ENCODE data around the gene TMPRSS2. TPM values are rescaled to one million over a fixed set of nuclear protein-coding genes. Genes with fewer than 3 reads are reported as not detected.
A peak's percentile ranks its signal among the peaks of the same experiment; 100 is the strongest.

Gene TMPRSS2
- polyA plus RNA-seq (ENCODE audit: low read depth in 6 of 6) = not detected

DNA sequence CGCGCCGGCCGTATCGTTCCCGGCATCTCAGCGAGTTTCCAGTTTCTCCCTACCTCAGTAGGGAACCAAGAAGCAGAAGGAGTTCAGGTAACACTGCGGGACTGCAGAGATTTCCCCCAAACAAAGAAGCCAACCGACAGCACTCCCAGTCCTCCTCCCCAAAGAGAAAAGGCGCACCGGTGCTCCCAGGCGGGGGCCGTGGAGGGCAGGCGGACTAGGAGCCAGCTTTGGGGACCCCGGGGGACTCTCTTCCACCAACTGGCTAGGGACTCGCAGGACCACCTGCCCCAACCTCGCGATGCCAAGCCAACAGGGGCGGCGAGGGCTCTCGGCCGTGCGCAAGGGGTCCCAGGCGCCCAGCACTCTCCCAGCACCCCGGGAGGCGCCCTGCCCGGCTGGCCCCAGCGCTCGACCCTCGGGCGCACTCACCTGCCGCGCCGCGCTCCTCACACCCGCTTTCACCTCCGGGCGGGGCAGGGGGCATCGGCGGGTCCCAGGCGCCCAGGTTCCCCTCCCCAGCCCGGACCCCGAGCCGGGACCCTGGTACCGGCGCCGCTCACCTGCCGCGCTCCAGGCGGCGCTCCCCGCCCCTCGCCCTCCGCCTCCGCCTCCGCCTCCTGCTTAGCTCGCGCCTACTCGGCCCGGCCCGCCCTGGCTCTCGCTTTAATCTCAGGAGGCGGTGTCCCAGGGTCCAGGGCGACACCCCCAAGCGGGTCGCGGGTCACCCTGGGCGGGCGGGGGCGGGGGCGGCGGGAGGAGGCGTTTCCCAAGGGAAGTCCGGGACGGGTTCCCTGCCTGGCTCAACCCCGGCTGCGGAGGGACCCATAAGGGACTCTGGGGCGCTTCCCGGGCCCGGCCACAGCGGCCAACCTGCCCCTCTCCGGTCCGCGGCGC is at the start of gene TMPRSS2:
Gene TMPRSS2 (minus strand): TSS at position 638 of the 894 bp plus-strand sequence. CDS start 10,025 bp downstream, outside the sequence.
- no peak within 1 kb of the TSS for H3K4me3 Mint-ChIP-seq
- no peaks in the 10 kb centered on the region for H3K4me1 Mint-ChIP-seq
- H3K27ac Mint-ChIP-seq = no peak within 1 kb of the TSS
- DNase-seq (no peak), ATAC-seq (ENCODE audit: low read depth in 2 of 2) (no peak)
- no peaks in the 10 kb centered on the region for H3K36me3 Mint-ChIP-seq
- H3K27me3 Mint-ChIP-seq = peaks cover 41 to 68% (median 65%) of the 10 kb centered on the region in 3 donors
- peaks cover 0 to 2% (median 0%) of the 10 kb centered on the region in 7 donors for H3K9me3 Mint-ChIP-seq

DNA sequence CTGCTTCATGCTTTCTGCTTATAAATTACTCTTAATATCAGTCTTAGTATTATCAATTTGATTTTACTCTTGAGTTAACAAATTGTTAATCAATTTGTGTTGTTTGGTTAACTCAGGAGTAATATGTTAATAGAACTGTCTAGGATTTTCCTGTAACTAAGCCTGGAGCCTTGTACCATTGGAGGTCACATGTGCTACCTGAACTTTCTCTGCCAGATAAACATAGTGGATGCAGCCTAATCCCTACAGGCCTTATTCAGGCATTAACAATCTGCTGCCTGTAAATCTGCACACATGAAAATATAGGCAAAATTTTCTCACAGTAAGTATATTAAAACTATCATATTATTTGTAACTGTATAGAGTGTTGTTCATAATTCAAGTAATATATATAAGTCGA is 47.1 kb upstream of the TMPRSS2 start:
- no peak for ATAC-seq (ENCODE audit: low read depth in 2 of 2)
- Mint-ChIP-seq H3K4me1 (no peaks in the 10 kb centered on the region), H3K9me3 (peaks cover 0 to 2% (median 0%) of the 10 kb centered on the region in 7 donors), H3K4me3 (no peak overlapping the region), H3K36me3 (no peaks in the 10 kb centered on the region), H3K27me3 (peaks cover 3 to 33% (median 33%) of the 10 kb centered on the region in 3 donors), H3K27ac (no peak overlapping the region)
- DNase-seq = no peak

DNA sequence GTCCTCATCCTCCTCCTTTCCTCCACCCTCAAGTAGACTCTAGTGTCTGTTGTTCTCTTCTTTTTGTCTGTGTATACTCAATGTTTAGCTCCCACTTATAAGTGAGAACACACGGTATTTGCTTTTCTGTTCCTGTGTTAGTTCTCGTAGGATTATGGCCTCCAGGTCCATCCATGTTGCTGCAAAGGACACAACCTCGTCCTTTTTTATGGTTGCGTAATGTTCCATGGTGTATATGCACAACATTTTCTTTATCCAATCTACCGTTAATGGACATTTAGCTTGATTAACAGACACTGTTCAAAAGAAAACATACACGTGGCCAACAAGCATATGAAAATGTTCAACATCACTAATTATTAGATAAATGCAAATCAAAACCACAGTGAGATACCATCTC is 44.3 kb upstream of the TMPRSS2 start:
- ATAC-seq (ENCODE audit: low read depth in 2 of 2) (no peak), DNase-seq (no peak)
- Mint-ChIP-seq H3K27me3 (peaks cover 9 to 48% (median 36%) of the 10 kb centered on the region in 3 donors), H3K9me3 (peaks cover 0 to 2% (median 0%) of the 10 kb centered on the region in 7 donors), H3K27ac (no peak overlapping the region), H3K36me3 (no peaks in the 10 kb centered on the region), H3K4me1 (no peaks in the 10 kb centered on the region), H3K4me3 (no peak overlapping the region)

DNA sequence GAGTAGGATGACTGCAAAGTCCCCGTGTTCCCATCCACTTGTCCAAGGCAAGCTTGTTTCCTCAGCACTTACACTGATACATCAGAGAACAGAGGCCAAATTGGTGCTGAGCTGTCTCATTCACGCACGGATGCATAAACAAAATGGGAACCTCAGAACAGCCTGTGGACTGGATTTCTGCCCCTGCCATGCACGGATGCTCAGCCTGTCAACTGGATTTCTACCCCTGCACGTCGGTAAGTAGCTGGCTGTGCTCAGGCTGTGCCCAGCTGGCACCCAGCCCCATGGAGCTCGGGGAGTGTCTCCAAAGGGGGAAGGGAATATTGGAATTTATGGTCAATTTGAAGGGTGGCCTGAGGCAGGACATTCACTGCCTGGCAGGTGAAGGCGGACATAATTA is 40.8 kb upstream of the TMPRSS2 start:
- peaks cover 0 to 2% (median 0%) of the 10 kb centered on the region in 7 donors for H3K9me3 Mint-ChIP-seq
- H3K4me3 Mint-ChIP-seq = peak overlapping the region in 1 of 8 donors; percentile 44
- DNase-seq = no peak
- ATAC-seq (ENCODE audit: low read depth in 2 of 2) = no peak
- no peaks in the 10 kb centered on the region for H3K36me3 Mint-ChIP-seq
- no peak overlapping the region for H3K27ac Mint-ChIP-seq
- H3K4me1 Mint-ChIP-seq = peaks cover 0 to 10% (median 3%) of the 10 kb centered on the region in 3 donors
- peaks cover 17 to 43% (median 38%) of the 10 kb centered on the region in 3 donors for H3K27me3 Mint-ChIP-seq

DNA sequence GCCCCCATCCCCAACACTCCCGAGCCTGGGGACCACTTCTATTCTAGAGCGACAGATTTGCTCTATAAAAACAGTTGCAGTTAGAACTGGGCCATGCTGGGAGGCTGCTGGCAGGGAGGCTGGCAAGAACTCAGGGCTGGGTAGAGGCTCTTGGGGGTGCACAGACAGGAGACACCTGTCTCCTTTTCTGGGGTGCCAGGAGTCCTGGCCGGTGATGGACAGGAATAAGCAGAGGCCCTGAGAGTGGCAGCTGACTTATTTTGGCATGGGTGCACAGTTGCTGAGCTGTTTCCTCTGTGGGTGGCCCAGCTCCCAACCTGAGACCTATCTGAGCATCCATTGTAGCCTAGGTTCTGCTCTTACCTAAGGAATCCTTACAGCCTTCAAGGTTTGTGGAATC is 39.2 kb upstream of the TMPRSS2 start:
- Mint-ChIP-seq H3K27ac (no peak overlapping the region), H3K27me3 (peaks cover 28 to 52% (median 38%) of the 10 kb centered on the region in 3 donors), H3K36me3 (no peaks in the 10 kb centered on the region), H3K9me3 (peaks cover 0 to 2% (median 0%) of the 10 kb centered on the region in 7 donors), H3K4me1 (peaks cover 0 to 10% (median 3%) of the 10 kb centered on the region in 3 donors), H3K4me3 (no peak overlapping the region)
- no peak for ATAC-seq (ENCODE audit: low read depth in 2 of 2)
- no peak for DNase-seq

DNA sequence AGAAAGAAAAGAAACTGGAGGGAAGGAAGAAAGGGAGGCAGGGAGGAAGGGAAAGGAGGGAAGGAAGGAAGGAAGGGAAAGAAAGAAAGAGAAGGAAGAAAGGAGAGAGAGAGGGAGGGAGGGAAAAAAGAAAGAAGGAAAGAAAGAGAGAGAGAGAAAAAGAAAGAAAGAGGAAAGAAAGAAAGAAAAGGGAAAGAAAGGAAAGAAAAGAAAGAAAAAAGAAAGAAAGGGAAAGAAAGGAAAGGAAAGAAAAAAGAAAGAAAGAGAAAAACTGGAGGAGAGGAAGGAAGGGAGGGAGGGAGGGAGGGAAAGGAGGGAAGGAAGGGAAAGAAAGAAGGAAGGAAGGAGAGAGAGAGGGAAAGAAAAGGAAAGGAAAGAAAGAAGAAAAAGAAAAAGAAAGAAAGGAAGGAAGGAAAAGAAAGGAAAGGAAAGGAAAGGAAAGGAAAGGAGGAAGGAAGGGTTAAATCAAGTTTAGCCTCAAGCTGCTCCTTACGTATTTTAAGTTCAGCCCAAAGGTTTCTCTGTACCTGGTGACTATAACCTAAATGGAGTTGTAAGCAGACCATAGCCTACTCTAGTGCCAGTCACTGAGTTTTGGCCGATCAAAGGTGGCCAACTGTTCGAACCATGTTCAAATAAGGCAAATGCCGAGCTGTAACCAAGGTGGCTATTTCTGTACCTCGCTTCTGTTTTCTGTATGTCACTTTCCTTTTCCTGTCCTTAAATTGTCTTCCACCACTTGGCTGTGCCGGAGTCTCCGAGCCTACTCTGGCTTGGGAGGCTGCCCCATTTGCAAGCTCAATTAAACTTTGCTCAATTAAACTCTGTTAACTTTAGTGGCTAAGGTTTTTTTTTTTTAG is 37.8 kb upstream of the TMPRSS2 start:
- H3K4me3 Mint-ChIP-seq = peak overlapping the region in 3 of 8 donors; percentile 5 to 42 (median 30)
- H3K36me3 Mint-ChIP-seq = no peaks in the 10 kb centered on the region
- peaks cover 29 to 61% (median 34%) of the 10 kb centered on the region in 3 donors for H3K27me3 Mint-ChIP-seq
- ATAC-seq (ENCODE audit: low read depth in 2 of 2) (no peak), DNase-seq (no peak)
- peaks cover 0 to 2% (median 0%) of the 10 kb centered on the region in 7 donors for H3K9me3 Mint-ChIP-seq
- H3K27ac Mint-ChIP-seq = peak overlapping the region in 2 of 6 donors; percentile 59 to 86
- H3K4me1 Mint-ChIP-seq = peaks cover 0 to 10% (median 3%) of the 10 kb centered on the region in 3 donors

DNA sequence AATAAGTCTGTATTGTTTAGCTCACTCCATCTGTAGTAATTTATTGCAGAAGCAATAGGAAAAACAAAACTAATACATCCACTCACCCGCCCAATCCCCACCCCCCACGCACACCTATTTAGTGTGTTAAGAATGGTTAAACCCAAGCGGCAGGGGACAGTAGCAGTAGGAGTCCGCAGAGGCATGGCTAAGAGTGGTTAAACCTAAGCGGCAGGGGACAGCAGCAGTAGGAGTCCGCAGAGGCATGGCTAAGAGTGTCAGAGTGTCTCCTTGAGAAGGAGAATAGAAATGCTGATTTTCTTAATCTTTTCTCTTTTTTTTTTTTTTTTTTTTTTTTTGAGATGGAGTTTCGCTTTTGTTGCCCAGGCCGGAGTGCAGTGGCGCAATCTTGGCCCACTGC is 34.8 kb upstream of the TMPRSS2 start:
- DNase-seq (no peak), ATAC-seq (ENCODE audit: low read depth in 2 of 2) (no peak)
- H3K4me3 Mint-ChIP-seq = no peak overlapping the region
- H3K27me3 Mint-ChIP-seq = peaks cover 31 to 51% (median 40%) of the 10 kb centered on the region in 3 donors
- no peaks in the 10 kb centered on the region for H3K9me3 Mint-ChIP-seq
- H3K36me3 Mint-ChIP-seq = no peaks in the 10 kb centered on the region
- H3K27ac Mint-ChIP-seq = no peak overlapping the region
- H3K4me1 Mint-ChIP-seq = peaks cover 0 to 10% (median 3%) of the 10 kb centered on the region in 3 donors

DNA sequence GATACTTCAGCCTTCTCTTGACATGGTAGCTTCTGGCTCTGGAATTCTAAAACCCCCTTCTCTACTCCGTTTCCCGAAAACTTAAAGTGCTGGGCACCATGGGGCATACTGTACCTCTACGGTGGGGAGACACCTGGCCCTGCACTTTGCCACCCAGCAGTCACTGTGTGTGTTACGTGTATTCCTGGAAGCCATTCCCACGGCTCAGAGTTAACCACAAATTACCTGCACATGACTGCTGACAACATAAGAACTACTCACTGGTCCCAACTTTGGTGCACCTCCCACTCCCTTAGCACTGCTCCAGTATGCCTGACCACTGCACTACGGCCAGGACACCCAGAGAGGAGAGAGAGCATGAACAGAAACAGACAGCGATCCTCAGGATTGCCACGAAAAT is 29.4 kb upstream of the TMPRSS2 start:
- DNase-seq = no peak
- H3K27ac Mint-ChIP-seq = peak overlapping the region in 1 of 6 donors; percentile 48
- no peaks in the 10 kb centered on the region for H3K4me1 Mint-ChIP-seq
- peaks cover 24 to 57% (median 41%) of the 10 kb centered on the region in 3 donors for H3K27me3 Mint-ChIP-seq
- H3K9me3 Mint-ChIP-seq = peaks cover 0 to 2% (median 0%) of the 10 kb centered on the region in 7 donors
- ATAC-seq (ENCODE audit: low read depth in 2 of 2) = no peak
- H3K4me3 Mint-ChIP-seq = no peak overlapping the region
- H3K36me3 Mint-ChIP-seq = no peaks in the 10 kb centered on the region

DNA sequence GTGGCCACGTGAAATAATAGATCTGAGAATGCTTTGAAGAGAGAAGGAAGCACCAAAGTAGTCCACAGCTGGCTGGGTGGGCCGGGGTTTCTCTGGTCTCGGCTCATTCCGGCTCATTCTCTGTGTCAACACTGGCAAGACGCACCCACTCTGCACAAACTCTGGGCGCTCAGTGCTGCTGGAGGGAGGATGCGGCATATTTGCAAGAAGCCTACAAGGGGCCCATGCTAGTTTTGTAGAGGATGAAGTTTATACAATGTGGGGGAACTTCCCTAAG is 28.8 kb upstream of the TMPRSS2 start:
- Mint-ChIP-seq H3K4me3 (no peak overlapping the region), H3K4me1 (no peaks in the 10 kb centered on the region), H3K27ac (no peak overlapping the region), H3K27me3 (peaks cover 21 to 58% (median 35%) of the 10 kb centered on the region in 3 donors), H3K36me3 (no peaks in the 10 kb centered on the region), H3K9me3 (peaks cover 0 to 2% (median 0%) of the 10 kb centered on the region in 7 donors)
- no peak for DNase-seq
- ATAC-seq (ENCODE audit: low read depth in 2 of 2) = no peak

DNA sequence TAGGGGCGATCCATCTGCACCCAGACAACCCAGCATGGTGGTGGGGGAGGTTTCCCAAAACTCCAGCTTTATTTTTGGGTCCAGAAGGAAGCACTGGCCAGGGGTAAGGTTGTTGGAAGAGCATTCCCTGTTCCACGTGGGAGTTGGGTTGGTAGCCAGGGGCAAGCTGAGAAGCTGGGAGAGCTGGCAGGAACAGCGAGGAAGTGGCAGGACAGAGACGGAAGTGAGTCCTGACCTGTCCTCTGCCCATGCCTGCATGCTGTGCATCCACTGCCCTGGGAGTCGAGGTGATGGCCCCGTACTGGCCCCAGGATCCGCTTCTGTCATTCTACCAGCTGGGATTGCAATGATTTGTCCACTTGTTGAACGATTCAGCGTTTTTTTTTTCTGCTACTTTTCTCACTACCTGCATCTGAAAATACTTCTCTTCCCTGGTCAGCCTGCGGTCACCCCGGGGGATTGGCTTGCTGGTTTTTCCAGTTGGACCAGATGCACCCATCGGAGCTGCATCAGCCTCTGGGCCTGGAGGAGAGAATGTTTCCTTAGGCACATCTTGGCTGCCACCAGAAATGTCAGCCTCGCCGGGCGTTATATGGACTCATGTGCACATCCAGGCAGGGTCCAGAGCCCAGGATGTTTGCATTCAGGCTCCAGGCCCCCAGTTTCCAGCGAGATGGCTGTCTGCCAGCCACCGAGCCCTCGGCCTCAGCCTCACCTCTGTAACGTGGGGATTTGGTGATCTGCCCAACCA is 28.3 kb upstream of the TMPRSS2 start:
- H3K27ac Mint-ChIP-seq = no peak overlapping the region
- H3K9me3 Mint-ChIP-seq = peaks cover 0 to 2% (median 0%) of the 10 kb centered on the region in 7 donors
- no peaks in the 10 kb centered on the region for H3K4me1 Mint-ChIP-seq
- ATAC-seq (ENCODE audit: low read depth in 2 of 2) = no peak
- no peak for DNase-seq
- H3K4me3 Mint-ChIP-seq = no peak overlapping the region
- no peaks in the 10 kb centered on the region for H3K36me3 Mint-ChIP-seq
- peaks cover 21 to 58% (median 30%) of the 10 kb centered on the region in 3 donors for H3K27me3 Mint-ChIP-seq

DNA sequence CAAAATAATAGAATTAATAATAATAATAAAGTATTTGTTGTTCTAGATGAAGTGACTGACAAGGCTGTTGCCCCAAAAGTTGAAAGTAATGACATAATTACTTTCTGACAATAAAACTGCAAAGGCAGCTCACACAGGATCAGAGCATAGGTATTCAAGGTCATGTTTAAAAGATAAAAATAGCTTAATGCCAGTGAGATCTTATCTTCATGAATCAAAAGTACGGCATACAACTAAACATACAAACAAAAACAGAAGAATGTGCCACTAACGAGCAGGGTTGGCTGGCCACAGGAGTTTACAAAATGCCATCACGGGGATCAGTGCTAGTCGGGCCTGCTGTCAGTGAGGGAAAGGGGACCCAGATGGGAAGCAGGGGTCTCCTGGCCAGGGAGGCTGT is 22.4 kb upstream of the TMPRSS2 start:
- H3K27ac Mint-ChIP-seq = no peak overlapping the region
- H3K4me1 Mint-ChIP-seq = no peaks in the 10 kb centered on the region
- ATAC-seq (ENCODE audit: low read depth in 2 of 2) (no peak), DNase-seq (no peak)
- no peak overlapping the region for H3K4me3 Mint-ChIP-seq
- peaks cover 0 to 2% (median 0%) of the 10 kb centered on the region in 7 donors for H3K9me3 Mint-ChIP-seq
- peaks cover 14 to 54% (median 34%) of the 10 kb centered on the region in 3 donors for H3K27me3 Mint-ChIP-seq
- H3K36me3 Mint-ChIP-seq = no peaks in the 10 kb centered on the region

DNA sequence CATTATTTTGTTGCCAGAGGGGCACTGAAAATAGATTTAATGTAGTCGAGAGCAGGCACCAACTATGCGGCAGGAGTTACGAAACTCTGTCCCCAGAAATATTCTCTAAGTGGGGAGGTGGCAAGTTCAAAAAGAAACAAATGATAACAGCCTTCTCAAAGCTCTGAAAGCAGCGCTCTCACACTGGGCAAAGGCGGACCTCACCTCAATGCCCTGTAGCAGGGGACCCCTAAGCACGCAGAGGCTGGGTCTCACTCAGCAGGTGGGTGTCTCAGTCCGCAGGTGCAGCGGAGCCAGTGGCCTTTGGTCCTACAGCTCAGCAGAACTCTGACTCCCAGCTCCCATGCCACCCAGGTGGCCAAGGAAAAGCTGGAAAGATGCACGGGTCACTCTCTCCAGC is 21.8 kb upstream of the TMPRSS2 start:
- H3K36me3 Mint-ChIP-seq = no peaks in the 10 kb centered on the region
- no peak for ATAC-seq (ENCODE audit: low read depth in 2 of 2)
- H3K4me1 Mint-ChIP-seq = no peaks in the 10 kb centered on the region
- peaks cover 19 to 57% (median 36%) of the 10 kb centered on the region in 3 donors for H3K27me3 Mint-ChIP-seq
- H3K9me3 Mint-ChIP-seq = peaks cover 0 to 2% (median 0%) of the 10 kb centered on the region in 7 donors
- H3K27ac Mint-ChIP-seq = no peak overlapping the region
- H3K4me3 Mint-ChIP-seq = no peak overlapping the region
- DNase-seq = no peak

All from naive B cell (primary cell).